8988T (cell line): ENCODE results near the gene LRFN5.
"Not testable (repeated sequence)": the region's sequence is repeated elsewhere in the genome, so short reads cannot be mapped to it uniquely, and the experiment has no call there.

ENCODE experiments used
- DNase-seq: peaks from one replicate; pipeline ENCODE4 v3.0.0; 2011

LRFN5 gene

DNA sequence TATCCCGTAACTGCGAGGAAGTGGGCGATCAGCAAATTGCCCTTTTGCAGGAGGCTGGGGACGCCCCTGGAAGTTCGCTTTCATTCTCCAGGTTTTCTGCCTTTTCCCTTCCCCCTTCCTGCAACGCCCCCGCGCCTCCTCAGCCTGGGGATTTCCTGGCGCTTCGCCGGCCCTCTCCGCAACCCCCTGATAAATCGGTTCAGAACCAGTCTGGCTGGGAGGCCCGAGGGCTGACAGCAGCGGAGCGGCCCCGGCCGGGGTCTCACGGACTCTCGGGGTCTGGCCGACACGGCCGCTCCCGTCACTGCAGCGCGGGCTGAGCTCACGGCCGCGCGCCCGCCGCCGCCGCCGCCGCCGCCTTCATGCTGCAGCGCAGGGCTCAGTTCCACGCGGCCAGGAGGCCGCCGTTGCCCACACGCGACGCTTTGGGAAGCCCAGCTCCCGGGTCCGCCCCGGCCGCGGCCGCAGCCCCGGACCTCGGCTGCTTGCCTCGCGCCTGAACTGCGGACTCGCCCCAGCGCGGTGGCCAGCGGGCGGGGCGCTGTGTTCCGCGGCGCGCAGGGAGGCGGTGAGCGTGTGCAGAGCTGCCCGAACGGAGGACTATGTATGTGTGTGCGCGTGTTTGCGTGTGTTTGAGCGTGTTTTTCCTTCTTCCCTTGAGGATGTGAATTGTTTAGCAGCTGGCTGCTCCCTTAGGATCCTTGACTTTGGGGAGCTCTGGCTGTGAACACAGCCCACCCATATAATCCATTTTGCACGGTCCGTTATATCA is at the start of gene LRFN5:
Gene LRFN5, plus strand, starts transcription at position 345 of the 772 bp plus-strand sequence.
- DNase-seq: no peak

DNA sequence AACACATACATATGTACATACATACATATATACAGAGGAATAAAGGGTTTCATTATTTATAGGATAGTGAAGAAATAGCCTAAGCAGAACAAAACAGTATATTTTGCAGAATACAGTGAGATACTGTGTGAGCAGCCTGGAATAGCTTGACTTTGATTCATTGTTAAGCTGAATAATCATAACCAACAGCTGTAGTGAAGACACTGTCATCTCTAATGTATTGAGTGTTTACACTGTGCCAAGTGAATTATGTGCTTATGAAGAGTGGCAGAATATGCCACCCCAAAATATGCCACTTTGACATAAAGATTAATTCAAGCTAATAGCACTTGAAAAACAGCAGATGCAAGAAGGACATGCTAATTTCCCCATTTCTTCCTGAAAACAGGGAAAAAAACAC is 48.2 kb upstream of the LRFN5 start:
- no peak for DNase-seq

DNA sequence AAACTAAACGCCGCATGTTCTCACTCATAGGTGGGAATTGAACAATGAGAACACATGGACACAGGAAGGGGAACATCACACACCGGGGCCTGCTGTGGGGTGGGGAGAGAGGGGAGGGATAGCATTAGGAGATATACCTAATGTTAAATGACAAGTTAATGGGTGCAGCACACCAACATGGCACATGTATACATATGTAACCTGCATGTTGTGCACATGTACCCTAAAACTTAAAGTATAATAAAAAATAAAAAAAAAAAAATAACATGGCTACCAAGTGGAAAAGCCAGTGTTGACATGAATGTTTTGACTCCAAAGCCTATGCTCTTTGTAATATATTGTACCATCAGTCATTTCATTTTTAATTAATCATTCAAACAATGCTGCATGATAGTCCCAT is 39.8 kb upstream of the LRFN5 start:
- DNase-seq: not testable (repeated sequence)

DNA sequence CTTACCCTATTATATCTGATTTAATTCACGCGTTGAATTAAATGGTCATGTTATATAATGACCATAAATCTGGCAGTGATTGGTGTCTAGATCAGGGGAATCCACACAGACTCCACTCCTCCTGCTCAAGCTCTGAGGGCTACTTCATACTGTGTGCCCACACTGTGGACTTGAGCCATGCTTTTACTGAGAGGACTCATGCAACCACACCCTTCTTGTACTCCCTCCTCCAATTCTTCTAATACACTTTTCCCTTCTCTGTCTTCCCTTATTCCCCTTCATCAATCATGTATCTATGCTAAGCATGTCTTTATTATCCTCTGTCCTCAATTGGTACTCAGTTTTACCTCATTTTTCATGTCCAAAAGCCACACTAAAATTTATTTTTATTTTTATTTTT is 37.7 kb upstream of the LRFN5 start:
- DNase-seq: no peak

DNA sequence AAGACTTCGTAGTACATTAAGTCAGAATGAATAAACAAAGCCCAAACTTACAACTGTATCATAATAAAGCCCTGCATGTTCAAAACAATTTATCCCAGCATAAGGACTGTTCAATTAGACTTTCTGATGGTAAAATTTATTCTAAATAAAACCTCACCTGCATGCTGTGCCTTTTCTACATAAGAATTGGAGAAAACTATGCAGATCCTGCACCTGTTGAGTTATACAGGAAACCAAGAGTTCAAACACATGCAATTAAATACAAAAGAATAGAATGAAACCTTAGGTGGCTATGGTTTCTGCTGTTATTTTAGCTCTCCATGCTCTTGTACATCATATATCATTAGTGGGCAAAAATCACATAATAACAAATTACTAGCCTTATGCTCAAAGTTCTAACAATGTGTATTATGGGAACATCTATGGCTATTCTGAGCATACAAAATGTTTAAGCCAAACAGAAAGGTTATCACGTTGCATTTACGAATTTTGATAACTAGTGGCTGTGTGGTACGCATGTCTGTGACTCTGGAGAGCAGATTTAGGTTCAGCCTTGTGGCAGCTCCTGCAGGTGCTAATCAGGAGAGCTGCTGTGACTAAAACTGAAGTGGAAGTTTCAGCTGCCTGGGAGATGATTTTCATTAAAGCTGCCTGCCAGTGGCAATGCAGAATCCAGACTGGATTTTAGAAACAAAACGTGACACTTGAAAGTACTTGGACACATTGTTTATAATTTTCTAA is 36.1 kb upstream of the LRFN5 start:
- no peak for DNase-seq

DNA sequence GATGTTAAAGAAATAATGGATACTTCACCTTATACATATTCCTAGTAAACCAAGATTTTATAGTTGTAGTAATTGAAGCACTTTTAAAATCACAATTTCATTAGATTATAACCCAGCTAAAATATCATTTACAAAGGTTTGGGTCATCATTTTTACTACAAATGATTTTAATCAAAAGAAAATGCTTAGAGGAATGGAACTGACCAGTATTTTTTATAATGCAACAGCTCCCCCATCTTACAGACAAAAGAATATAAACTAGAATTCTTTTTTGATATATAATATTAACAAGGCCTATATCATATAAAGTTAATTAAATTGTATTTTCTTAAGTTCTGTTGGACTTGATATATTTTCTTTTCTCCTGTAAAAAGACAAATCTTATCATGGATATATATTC is 20.4 kb upstream of the LRFN5 start:
- no peak for DNase-seq

DNA sequence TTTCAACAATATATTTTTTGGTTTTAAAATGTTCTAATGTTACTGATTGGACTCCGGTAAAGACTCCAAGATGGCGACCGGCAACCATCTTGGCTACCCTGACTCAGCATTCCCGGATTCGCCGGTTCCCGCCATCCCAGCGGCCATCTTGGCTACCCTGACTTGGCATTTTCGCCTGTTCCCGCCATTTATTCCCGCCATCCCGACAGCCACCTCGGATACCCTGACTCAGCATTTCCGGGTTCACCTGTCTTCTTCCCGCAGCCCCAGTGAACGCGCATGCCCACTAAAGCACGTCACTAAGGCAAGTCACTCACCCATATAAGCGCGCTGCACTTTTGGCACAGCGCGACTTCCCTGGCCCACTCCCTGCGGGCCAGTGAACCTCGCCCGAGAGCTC is 9.0 kb upstream of the LRFN5 start:
- DNase-seq: no peak

DNA sequence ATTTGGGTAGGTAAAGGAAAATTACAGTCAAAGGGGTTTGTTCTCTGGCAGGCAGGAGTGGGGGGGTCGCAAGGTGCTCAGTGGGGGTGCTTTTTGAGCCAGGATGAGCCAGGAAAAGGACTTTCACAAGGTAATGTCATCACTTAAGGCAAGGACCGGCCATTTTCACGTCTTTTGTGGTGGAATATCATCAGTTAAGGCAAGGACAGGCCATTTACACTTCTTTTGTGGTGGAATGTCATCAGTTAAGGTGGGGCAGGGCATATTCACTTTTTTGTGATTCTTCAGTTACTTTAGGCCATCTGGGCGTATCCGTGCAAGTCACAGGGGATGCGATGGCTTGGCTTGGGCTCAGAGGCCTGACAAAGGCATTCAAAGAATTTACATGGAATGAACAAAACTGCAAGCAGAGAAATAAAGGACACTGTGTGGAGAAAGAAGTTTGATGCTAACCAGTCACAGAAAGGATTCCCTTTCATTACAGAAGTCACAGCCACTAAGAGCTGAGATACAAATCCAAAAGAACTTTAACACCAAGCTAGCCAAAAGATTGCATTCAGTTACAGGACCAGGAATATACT is 6.8 kb upstream of the LRFN5 start:
- not testable (repeated sequence) for DNase-seq

DNA sequence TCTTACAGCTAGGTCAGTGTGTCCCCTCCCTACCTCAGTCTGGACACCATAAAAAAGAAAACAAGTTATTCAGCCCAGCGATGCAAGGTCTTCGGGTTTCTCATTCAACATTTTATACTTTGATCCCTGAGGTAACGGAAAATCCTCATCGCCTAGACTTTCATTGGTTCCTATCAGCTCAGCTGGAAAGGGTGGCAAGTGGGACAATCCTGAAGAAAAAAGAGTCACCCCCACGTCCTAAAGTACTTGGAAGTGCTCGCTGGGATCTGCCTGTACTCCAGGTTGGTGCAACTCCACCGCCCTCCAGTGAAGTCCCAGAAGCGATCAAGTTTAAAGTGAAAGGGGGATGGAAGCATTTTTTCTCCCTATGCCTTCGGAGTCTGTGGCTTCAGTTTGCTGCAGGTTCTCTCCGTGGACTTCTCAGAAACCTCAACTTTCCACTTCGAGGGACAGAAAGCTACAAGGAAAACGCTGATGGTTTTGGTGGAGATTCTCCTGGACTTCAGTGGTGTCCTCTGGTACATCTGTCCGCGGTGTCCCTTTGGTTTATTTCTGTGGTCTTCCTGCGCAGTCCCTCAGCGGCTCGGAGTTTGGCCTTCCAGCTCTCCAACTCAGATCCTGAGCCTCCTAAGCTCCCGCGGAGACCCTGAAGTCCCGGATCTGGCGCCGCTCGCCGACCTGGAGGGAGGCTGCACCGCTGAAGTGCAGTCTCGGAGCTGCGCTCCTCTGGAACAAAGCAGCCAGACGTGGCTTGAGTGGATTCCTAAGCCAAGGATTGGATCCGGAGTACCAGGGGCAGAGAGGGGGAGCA is 1.8 kb upstream of the LRFN5 start:
- DNase-seq: no peak

DNA sequence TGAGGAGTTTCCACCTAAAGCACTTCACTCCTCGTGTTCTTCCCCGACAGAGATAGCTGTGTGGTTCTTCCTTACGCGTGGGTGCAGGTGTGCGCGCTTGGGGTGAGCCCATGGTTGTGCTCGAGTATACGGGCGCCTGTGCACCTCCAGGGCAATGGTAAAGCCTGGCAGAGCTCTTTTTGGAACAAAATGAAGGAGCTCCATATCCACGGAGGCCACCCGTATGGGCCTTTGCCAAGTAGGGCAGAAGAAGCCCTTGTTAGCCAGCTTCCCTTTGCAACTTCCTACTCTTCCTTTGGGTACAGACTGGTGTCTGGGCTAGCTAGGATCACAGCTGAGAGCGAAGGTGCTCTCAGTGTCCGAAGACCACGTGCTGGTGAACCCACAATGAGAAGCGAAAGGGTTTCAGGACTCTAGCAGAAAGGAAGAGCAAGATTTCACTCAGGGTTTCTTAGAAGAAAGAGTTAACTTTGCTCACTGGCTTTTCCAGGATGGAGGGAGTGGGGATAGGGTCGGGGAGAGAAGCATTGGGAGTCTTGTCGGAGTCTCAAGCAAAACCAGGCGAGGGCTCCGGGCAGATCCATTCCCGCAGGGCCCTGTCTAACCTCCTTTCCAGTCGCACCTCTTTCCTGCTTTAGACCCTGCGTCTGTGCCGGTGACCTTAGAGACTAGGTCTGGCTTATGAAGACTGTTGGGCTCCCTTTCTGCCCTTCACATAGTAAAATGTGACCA is 960 bp upstream of the LRFN5 start:
- no peak for DNase-seq

DNA sequence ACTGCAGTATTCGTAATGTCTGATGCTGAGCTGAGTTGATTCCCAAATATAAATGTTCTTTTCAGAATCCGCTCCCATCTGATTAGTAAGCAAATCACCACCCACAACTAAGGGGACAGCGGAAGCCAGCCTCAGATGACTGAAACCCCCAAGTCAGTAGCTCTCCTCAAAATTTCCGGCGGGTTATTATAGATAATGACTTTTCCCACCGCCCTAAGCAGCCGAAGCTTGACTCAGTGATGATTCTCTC is 469 bp upstream of the LRFN5 start:
- DNase-seq: no peak

DNA sequence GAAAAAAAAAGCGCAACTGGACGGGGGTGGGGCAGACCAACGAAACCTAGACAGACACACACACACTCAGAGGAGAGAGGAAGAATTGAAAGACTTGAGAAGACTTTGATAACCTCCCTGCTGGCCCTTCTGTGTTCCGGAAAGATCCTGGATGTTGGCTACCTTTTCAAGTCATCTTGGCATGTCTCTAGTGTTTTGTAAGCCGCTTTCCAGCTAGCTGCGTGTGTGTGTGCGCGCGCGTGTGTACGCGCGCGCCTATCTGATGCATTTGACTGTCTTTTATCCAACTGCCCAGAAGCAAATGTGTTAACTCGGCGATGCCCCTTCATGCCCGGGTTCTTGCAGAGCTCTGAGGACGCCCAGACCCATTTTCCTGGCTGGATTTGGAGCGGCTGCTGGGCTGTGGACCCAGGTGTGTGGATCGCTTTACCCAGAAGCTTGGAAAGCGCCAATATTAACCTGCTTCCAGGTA is 664 bp downstream of the LRFN5 start:
- DNase-seq: no peak

DNA sequence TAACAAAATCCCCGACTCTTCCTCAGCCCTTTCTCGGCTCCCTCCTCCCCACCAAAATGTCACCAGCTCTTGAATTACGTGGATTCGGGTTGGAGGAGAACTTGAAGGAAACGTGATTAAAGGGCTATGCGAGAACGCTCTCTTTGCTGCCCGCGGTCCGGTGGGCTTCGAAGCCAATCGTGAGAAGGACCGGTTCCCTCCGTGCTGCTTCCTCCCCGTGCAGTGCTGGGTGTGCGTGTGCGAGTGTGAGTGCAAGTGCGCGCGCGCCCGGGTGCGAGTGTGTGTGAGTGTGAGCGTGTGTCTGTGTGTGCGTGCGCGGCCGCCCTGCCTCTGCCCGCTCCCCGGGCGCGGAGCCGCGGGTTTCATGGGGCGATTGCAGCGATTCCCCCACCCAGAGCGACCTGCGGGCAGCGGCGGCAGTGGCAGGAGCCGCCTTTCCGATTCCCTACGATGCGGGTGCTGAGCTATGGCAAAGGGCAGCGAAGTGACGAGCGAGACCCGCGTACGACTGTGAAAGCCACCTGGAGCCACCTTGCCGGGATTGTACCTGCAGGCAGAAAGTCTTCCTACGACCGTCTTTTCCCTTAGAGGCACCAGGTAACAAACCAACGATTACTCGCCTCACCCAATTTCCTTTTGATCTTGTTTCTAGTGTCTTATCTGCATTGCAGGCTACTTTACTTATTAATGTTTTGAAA is 1.4 kb downstream of the LRFN5 start:
- DNase-seq: no peak

DNA sequence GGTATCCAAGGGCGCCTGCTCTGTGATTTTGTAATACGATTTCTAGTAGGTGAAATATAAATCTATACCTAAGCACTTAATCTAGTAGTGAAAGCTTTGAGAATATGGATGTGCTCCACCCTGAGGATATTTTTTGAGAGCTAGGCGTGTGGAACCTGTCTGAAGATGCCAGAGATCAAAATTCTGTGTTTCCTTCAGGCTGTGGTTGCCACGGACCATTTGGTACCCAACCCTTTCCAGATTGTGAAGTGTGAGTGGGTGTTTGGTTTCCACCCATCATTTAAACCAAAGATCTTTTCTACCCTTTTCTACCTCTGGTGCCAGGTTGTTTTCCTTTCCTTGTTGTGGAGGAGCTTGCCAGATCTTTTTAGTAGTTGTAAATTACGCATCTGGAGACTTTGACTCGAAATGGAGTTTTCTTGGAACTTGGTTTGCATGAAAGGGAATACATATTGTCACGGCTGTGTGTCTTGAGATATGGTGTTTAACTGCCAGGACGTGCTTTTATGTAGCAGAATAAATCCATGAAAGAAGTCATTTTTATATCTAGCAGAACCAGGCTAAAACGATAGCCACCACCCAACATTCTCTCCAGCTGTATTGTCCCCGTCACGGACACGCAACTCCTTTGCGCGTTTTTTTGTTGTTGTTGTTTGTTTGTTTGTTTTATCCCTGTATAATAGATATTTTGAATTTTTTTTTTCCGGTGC is 2.2 kb downstream of the LRFN5 start:
- DNase-seq: no peak

DNA sequence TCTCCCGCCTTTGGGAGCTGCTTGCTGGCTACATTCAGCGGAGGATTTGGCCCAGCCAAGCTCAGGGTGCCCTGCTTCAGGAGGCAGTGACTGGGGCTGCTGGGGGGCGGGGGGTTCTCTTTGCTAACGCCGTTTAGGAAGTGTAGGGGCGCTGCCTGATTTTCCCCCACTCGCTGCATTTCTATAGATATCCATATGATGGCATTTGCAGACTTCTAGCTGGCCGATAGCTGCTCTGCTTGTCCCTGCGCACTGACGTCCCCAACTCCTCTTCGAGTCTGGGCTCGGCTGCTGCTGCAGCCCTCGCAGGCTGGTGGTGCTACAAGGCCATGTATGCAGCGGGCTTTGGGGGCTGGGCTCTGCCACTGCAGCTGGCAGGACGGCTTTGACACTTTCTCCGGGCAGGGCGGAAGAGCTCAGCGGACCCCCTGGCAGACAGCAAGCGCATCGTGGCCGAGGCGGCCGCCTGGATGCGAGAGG is 3.1 kb downstream of the LRFN5 start:
- no peak for DNase-seq

DNA sequence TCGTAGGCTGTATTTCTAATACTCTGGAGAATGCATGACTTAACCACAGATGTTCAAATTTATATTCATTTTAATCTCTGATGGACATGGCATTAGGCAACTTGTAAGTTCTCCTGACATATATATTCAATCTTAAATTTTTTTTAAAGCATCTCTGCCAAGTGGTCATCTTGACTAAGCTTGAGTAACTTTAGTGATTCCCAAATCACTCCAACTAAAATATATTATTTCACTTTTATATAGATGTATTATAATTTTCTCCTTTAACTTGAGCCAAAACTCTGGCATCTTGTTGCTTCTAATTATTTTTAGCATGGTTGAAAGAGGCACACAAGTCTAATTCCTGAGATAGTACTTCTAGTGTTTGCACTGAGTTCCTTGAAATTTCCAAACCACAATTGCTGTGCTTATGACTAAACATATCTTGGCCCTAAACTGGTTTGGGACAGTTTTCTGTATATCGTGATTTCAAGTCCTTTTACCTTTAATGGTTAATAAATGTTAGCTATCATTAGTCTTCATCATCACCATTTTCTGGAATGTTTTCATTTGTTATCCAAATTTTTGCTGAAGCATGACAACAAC is 8.4 kb downstream of the LRFN5 start:
- DNase-seq: no peak

DNA sequence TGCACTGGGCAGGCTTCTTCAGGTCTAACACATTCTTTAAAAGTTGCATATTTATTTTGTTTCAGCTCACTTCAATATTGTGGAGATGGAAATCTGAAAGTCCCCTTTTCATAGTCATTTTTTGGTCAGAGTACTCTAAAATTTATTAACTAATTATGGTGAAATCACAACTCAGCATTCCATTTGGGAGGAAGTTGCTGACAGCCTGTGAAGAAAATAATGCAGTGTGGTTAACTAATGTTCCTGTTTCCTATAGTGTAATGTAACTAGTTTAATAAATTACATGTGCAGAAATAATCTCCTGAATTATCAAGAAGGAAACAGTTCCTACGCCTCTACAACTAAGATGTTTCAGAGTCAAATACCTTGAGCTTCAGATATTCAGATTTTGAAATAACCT is 17.1 kb downstream of the LRFN5 start:
- DNase-seq: no peak

DNA sequence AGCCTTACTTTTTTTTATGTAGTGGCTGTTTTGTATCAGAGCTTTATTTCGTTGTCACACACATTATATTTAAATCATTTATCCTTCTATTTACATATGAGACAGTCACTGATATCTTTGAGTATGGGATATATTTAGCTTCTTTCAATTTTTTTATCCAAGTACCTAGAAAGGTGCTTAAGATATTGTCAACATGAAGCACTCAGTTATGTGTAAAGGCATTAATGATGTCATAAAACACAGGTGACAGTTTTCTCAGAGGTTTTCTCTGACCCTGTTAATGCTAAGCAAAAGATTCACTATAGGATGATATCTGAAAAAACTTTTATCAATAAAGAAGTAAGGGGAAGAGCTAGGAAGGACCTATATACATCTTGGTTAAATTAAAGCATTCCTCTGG is 23.2 kb downstream of the LRFN5 start:
- DNase-seq: no peak

DNA sequence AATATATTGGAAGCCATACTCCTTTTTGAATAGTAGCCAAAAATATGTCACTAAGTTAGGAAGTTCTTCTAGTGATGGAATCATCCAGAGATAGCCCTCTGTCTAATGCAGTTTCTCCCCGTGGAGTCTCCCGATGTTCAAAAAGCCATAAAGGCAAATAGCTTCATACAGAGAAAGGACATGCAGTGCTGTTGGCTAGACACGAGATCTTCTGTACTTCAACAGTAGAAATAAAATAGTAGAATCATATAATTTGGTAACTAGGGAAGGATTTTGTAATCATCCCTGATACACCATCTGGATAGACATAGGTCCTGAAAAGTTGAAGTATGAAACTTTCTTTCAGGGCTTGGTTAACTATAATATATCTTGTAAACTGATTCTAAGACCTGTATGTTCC is 27.6 kb downstream of the LRFN5 start:
- DNase-seq: no peak

DNA sequence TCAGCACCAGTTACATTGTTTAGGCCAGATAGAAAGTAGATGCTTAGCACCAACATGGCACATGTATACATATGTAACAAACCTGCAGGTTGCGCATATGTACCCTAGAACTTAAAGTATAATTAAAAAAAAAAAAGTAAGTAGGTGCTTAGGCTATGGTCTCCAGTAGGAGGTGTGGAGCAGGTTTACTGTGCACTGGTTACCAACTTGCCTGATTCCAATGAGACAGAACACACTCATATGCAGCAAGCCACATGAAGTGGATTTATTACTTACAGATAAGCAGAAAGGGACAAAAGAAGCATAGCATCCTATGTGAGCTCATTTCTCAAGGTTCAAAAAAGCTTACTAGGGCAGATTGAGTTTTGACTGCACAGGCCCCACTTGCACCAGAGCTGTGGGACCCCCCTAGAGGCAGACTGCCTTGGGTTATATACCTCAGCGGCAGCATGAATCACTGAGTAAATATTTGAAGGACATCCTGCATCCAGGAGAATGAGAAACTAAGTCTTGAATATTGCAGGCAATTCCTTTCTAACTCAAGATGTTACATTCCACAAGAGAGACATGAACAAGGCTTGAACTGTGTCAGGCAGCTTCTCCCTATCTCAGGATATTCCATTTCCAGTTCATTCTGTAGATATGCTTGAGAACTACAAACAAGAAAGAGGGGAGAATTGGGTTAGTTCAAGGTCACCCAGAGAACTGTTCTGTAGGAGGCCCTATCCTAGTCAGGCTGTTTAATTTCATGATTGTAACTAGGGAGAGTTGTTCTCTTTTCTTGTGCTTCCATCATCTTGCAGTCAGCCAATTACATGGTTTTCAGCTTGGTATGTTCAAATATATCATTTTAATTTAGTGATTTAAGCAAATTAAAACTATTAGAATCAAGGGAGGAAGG is 30.1 kb downstream of the LRFN5 start:
- DNase-seq: no peak
